Measurements from ENCODE around the gene PIM3. TPM values are rescaled to one million over a fixed set of nuclear protein-coding genes. Genes with fewer than 3 reads are reported as not detected.
A peak's percentile ranks its signal among the peaks of the same experiment; 100 is the strongest.

PIM3 gene
- total RNA-seq, 4 donors from 2014 or later = 103 to 202 (median 143) TPM

GRCh38 chr22:49958366-49958921, 2.1 kb upstream of the PIM3 start:
- Histone ChIP-seq H3K4me3 (no peak overlapping the region), H3K36me3 (peaks cover 18% of the 10 kb centered on the region), H3K9me3 (no peaks in the 10 kb centered on the region), H3K27me3 (no peaks in the 10 kb centered on the region), H3K27ac (no peak overlapping the region), H3K4me1 (peaks cover 62% of the 10 kb centered on the region)
- TF ChIP-seq EP300 (IDR thresholded peaks at IDR 0.05) (no peak), CTCF (IDR thresholded peaks at IDR 0.05) (no peak), POLR2A (IDR thresholded peaks at IDR 0.05) (no peak)
- DNase-seq (ENCODE audit: low spot score in 2 of 2) = peak in 1 of 2 donors; percentile 60
- WGBS = 86% methylated on average over 8 of the region's 16 CpGs

GRCh38 chr22:49958931-49959781, 1.4 kb upstream of the PIM3 start:
- peak in 1 of 2 donors; percentile 70 for DNase-seq (ENCODE audit: low spot score in 2 of 2)

GRCh38 chr22:49959782-49960158, 802 bp upstream of the PIM3 start:
- Histone ChIP-seq H3K9me3 (no peaks in the 10 kb centered on the region), H3K27ac (peak overlapping the region; percentile 99), H3K4me1 (peaks cover 62% of the 10 kb centered on the region), H3K36me3 (peaks cover 32% of the 10 kb centered on the region), H3K4me3 (peak overlapping the region; percentile 97), H3K27me3 (no peaks in the 10 kb centered on the region)
- DNase-seq (ENCODE audit: low spot score in 2 of 2) = peak in 1 of 2 donors; percentile 86
- WGBS = no CpG with 5 or more reads among the region's 21 CpGs
- no peak for TF ChIP-seq CTCF (IDR thresholded peaks at IDR 0.05)
- TF ChIP-seq POLR2AphosphoS5 (IDR thresholded peaks at IDR 0.05) = no peak
- TF ChIP-seq POLR2A (IDR thresholded peaks at IDR 0.05) = no peak
- TF ChIP-seq EP300 (IDR thresholded peaks at IDR 0.05) = no peak

More at GRCh38 chr22:49958931-49959781, 1.4 kb upstream of the PIM3 start:
- H3K36me3 ChIP-seq = peaks cover 25% of the 10 kb centered on the region
- H3K4me3 ChIP-seq = peak overlapping the region; percentile 97
- H3K9me3 ChIP-seq = no peaks in the 10 kb centered on the region
- TF ChIP-seq POLR2AphosphoS5 (IDR thresholded peaks at IDR 0.05) = no peak
- no peak for TF ChIP-seq EP300 (IDR thresholded peaks at IDR 0.05)
- TF ChIP-seq CTCF (IDR thresholded peaks at IDR 0.05) = no peak
- no peak for TF ChIP-seq POLR2A (IDR thresholded peaks at IDR 0.05)
- 73% methylated on average over 16 of the region's 29 CpGs for WGBS
- peak overlapping the region; percentile 99 for H3K27ac ChIP-seq
- H3K27me3 ChIP-seq = no peaks in the 10 kb centered on the region
- peaks cover 62% of the 10 kb centered on the region for H3K4me1 ChIP-seq

GRCh38 chr22:49961005-49961600, 531 bp downstream of the PIM3 start:
- Histone ChIP-seq H3K36me3 (peaks cover 32% of the 10 kb centered on the region), H3K4me3 (peak overlapping the region; percentile 97), H3K27ac (peak overlapping the region; percentile 99), H3K4me1 (peaks cover 62% of the 10 kb centered on the region), H3K9me3 (no peaks in the 10 kb centered on the region), H3K27me3 (no peaks in the 10 kb centered on the region)
- TF ChIP-seq CTCF (IDR thresholded peaks at IDR 0.05) (peak in 1 of 2 donors; percentile 11), POLR2A (IDR thresholded peaks at IDR 0.05) (no peak)
- peak; percentile 78 to 79 for DNase-seq (ENCODE audit: low spot score in 2 of 2)
- no CpG with 5 or more reads among the region's 84 CpGs for WGBS

- peaks cover 62% of the 10 kb centered on the region for H3K4me1 ChIP-seq
- H3K9me3 ChIP-seq = no peaks in the 10 kb centered on the region
- H3K4me3 ChIP-seq = peak overlapping the region; percentile 97
- no peaks in the 10 kb centered on the region for H3K27me3 ChIP-seq
- TF ChIP-seq EP300 (IDR thresholded peaks at IDR 0.05) = no peak
- peak in 1 of 3 donors; percentile 9 for TF ChIP-seq POLR2AphosphoS5 (IDR thresholded peaks at IDR 0.05)
- whole genome bisulfite sequencing = 2% methylated on average over 11 of the region's 49 CpGs
- DNase-seq (ENCODE audit: low spot score in 2 of 2) = peak in 1 of 2 donors; percentile 84
- H3K36me3 ChIP-seq = peaks cover 32% of the 10 kb centered on the region
- peak overlapping the region; percentile 99 for H3K27ac ChIP-seq
Observed at GRCh38 chr22:49961601-49962011, 1.0 kb downstream of the PIM3 start.

All from suprapubic skin (tissue), 4 donors.